Transverse colon (tissue), 4 donors: ENCODE results near the gene ABO. TPM values are rescaled to one million over a fixed set of nuclear protein-coding genes. Genes with fewer than 3 reads are reported as not detected.

Source experiments
- DNase-seq: peaks from one replicate; pipeline ENCODE4 v3.0.0-alpha.2; 2019
- H3K27ac ChIP-seq, 4 donors: fragments of 200-600 bp; sonication (generic); 2 replicates each; pipeline ENCODE4 v1.5.1; 2016 to 2018; ENCODE audit warnings: inconsistent platforms in 4 of 4
- H3K27me3 ChIP-seq: fragments of 200-600 bp; sonication (generic); 2 replicates; pipeline ENCODE4 v1.5.1; 2017; ENCODE audit warnings: inconsistent platforms
- H3K36me3 ChIP-seq, 4 donors: fragments of 200-600 bp; sonication (generic); 2 replicates each; pipeline ENCODE4 v1.5.1; 2017 to 2019; ENCODE audit warnings: inconsistent platforms in 4 of 4
- H3K4me1 ChIP-seq, 4 donors: fragments of 200-600 bp; sonication (generic); 2 replicates each; pipeline ENCODE4 v1.5.1; 2017 to 2020; ENCODE audit warnings: inconsistent platforms in 4 of 4
- H3K4me3 ChIP-seq, 4 donors: fragments of 200-600 bp; sonication (generic); 1 replicate in 1 of 4; 2 replicates in 3 of 4; pipeline versions ENCODE4 v1.5.1 to v1.6.1; 2017 to 2019; ENCODE audit warnings: inconsistent platforms in 4 of 4
- H3K9me3 ChIP-seq, 2 donors: fragments of 200-600 bp; sonication (generic); 2 replicates each; pipeline ENCODE4 v1.5.1; 2017 to 2019; ENCODE audit warnings: inconsistent platforms in 2 of 2
- CTCF ChIP-seq, 5 experiments: fragments of 200-600 bp in 3 of 5; fragments of 450-650 bp in 2 of 5; sonication (generic) in 3 of 5; IDR thresholded peaks; 1 replicate in 2 of 5; 2 replicates in 3 of 5; pipeline ENCODE4 v1.5.1; 2016 to 2017; ENCODE audit warnings: antibody characterized with exemption in 5 of 5, inconsistent platforms in 3 of 5, mild to moderate bottlenecking in 2 of 5, moderate library complexity in 1 of 5
- EP300 ChIP-seq: sonication (generic); formaldehyde crosslinking; IDR thresholded peaks from one replicate; pipeline ENCODE4 v1.6.1; 2017; ENCODE audit warnings: antibody characterized with exemption, low read depth
- POLR2A ChIP-seq: fragments of 450-650 bp; IDR thresholded peaks from one replicate; pipeline ENCODE4 v1.6.1; 2016; ENCODE audit warnings: antibody characterized with exemption, mild to moderate bottlenecking, moderate library complexity
- POLR2AphosphoS5 ChIP-seq, 3 donors: sonication (generic); formaldehyde crosslinking; IDR thresholded peaks; one replicate each; pipeline ENCODE4 v1.6.1; 2016; ENCODE audit warnings: antibody characterized with exemption in 3 of 3
- WGBS, 2 donors: methylation state at CpG; one replicate each; pipeline ENCODE4 v1.1.5; 2018; ENCODE audit warnings: low coverage in 1 of 2; 5-methylcytosine and 5-hydroxymethylcytosine counted together
- in situ Hi-C, 4 donors: fragments of 200-750 bp; cut with MboI; loops; one replicate each; pipeline versions ENCODE4 v1.15.0 to v1.15.1; 2017; ENCODE audit warnings: low sequenced_read_pairs in 3 of 4, low pct_ligation_motif_present in 1 of 4, low pct_unique_long_range_greater_than_20kb in 1 of 4
- intact Hi-C: fragments of 100-400 bp; cut with DNase I; formaldehyde crosslinking; loops from one replicate; pipeline ENCODE4 v1.15.1; 2023; ENCODE audit warnings: low total_unique reads
- total RNA-seq, 4 donors: library from RNA; depleted of rRNA; stranded (reverse); fragments of >200 nt; gene quantifications; one replicate each; pipeline ENCODE4 v1.1.0, GENCODE V29; 2016

ABO gene
- total RNA-seq, 4 donors from 2014 or later: 77.4 to 199 (median 141) TPM

DNA sequence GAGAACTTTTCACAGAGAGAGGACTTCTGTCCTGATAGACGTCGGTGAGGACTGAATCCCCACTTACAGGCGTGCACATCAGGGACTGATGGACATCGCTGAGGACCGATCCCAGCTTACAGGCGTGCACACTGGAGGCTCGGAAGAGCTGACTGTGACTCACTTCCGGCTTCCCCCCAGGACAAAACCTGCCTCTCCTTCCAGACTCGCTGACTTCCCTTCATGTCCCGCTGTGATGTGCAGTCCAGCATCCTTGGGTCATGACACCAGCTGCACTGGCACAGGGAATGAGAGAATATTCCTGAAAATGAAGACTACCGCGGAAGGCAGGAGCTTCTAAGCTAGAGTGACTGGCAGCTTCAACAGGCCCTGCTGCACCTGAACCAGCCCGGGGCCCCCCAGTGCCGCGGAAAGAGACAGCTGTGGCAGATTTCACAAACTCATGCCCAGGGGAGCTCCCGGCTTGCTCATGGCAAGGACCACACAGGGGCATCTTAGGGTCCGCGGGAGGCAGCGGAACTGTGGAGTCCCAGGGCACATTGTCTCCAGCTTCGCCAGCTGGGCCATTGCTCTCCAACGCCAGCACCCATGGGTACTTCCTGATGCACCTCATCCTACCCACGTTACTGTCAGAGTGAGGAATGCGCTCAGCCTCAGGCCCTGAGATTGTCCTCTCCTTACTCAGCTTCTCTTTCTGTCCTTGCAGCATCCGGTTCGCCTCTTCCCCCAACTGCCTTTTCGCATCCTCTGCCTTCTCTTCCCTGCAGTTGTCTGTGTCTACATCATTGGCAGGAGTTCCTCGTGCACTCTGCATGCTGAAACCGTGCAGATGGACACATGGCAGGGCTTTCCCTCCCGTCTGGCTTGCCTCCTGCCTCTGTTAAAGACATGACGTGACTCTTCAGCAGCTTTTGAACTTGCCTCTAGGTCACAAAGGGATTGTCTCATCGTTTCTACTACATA is 31.5 kb upstream of the ABO start:
- WGBS, 2 donors: 49 to 74% methylated on average over 6 to 25 of the region's 31 CpGs
- in situ Hi-C loops: no loop called here
- Histone ChIP-seq H3K9me3 (no peaks in the 10 kb centered on the region), H3K4me1 (no peaks in the 10 kb centered on the region), H3K27ac (no peak overlapping the region), H3K4me3 (no peak overlapping the region), H3K36me3 (no peaks in the 10 kb centered on the region), H3K27me3 (no peaks in the 10 kb centered on the region)
- TF ChIP-seq POLR2AphosphoS5 (IDR thresholded peaks at IDR 0.05) (no peak), POLR2A (no peak), CTCF (IDR thresholded peaks at IDR 0.05) (no peak), EP300 (no peak)
- no peak for DNase-seq
- intact Hi-C loops: no loop called here

- H3K36me3 ChIP-seq: no peaks in the 10 kb centered on the region
- no peaks in the 10 kb centered on the region for H3K9me3 ChIP-seq
- intact Hi-C loops (no loop called here), in situ Hi-C loops (no loop called here)
- 78 to 84% methylated on average over 5 to 22 of the region's 23 CpGs for WGBS, 2 donors
- DNase-seq: no peak
- H3K4me1 ChIP-seq: no peaks in the 10 kb centered on the region
- H3K27me3 ChIP-seq: no peaks in the 10 kb centered on the region
- TF ChIP-seq POLR2AphosphoS5 (IDR thresholded peaks at IDR 0.05) (no peak), POLR2A (no peak), CTCF (IDR thresholded peaks at IDR 0.05) (no peak), EP300 (no peak)
- no peak overlapping the region for H3K4me3 ChIP-seq
- no peak overlapping the region for H3K27ac ChIP-seq
These were observed 30.7 kb upstream of the ABO start for GRCh38 chr9:133305731-133306130.

DNA sequence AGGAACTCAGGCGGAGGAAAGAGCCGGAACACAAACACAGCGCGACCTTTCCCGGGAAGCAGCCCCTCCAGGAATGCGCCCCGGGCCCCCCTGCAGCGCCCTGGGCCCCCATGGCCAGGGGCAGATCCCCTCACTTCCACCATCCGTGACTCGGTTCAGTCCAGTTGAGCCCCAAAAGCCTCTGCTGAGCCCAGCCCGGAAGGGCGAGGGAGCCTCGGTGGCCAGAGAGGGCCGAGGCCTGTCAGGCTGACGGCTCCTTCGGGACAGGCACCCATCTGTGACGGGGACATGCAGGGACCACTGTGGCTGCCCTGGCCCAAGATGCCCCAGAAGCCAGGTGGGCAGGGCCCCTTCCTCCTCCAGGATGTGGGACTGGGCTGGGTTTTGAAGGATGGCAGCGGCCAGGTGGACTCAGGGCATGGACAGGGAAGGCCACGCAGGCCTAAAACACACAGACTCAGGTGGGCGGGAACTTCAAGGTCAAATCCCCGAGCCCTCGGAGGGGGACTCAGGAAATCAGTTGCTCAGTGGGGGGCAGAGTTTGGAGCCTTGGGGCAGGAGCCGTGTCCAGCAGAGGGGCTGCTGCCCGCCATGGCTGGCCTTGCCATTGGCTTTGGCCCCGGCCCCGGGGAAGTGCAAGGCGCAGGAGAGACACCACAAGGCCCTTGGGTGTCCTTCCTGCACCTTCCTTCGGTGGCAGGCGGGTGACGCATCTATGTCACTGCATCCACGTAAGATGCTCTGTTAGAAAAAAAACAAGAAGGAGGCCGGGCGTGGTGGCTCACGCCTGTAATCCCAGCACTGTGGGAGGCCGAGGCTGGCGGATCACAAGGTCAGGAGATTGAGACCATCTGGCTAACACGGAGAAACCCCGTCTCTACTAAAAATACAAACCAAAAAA is 29.7 kb upstream of the ABO start:
- intact Hi-C loops: no loop called here
- in situ Hi-C loops: no loop called here
- Histone ChIP-seq H3K27me3 (no peaks in the 10 kb centered on the region), H3K36me3 (no peaks in the 10 kb centered on the region), H3K4me3 (no peak overlapping the region), H3K27ac (no peak overlapping the region), H3K4me1 (no peaks in the 10 kb centered on the region), H3K9me3 (no peaks in the 10 kb centered on the region)
- 65 to 91% methylated on average over 2 to 37 of the region's 38 CpGs for WGBS, 2 donors
- DNase-seq: no peak
- TF ChIP-seq POLR2A (no peak), POLR2AphosphoS5 (IDR thresholded peaks at IDR 0.05) (no peak), CTCF (IDR thresholded peaks at IDR 0.05) (no peak), EP300 (no peak)

- Histone ChIP-seq H3K4me3 (no peak overlapping the region), H3K4me1 (no peaks in the 10 kb centered on the region), H3K36me3 (no peaks in the 10 kb centered on the region), H3K9me3 (no peaks in the 10 kb centered on the region), H3K27ac (no peak overlapping the region), H3K27me3 (no peaks in the 10 kb centered on the region)
- intact Hi-C loops: no loop called here
- in situ Hi-C loops: no loop called here
- TF ChIP-seq CTCF (IDR thresholded peaks at IDR 0.05) (no peak), EP300 (no peak), POLR2A (no peak), POLR2AphosphoS5 (IDR thresholded peaks at IDR 0.05) (no peak)
- 80% methylated on average over 13 of the region's 13 CpGs; no CpG with 5 or more reads in 1 of the 2 donors for WGBS, 2 donors
- DNase-seq: no peak
These were observed 29.1 kb upstream of the ABO start for GRCh38 chr9:133304158-133304470.
